Subcutaneous adipose tissue (tissue), 4 donors: ENCODE results near the gene LZTFL1. TPM values are rescaled to one million over a fixed set of nuclear protein-coding genes. Genes with fewer than 3 reads are reported as not detected.

ENCODE experiments used
- total RNA-seq, 4 donors: library from RNA; depleted of rRNA; stranded (reverse); fragments of >200 nt; gene quantifications; one replicate each; pipeline ENCODE4 v1.1.0, GENCODE V29; 2016
- TF ChIP-seq, protein P1 (sequence below): fragments of 450-650 bp; IDR thresholded peaks from one replicate; pipeline ENCODE4 v1.5.1; 2016; ENCODE audit warnings: low read depth, mild to moderate bottlenecking, control low read depth, antibody characterized with exemption, moderate library complexity

The LZTFL1 gene, protein sequence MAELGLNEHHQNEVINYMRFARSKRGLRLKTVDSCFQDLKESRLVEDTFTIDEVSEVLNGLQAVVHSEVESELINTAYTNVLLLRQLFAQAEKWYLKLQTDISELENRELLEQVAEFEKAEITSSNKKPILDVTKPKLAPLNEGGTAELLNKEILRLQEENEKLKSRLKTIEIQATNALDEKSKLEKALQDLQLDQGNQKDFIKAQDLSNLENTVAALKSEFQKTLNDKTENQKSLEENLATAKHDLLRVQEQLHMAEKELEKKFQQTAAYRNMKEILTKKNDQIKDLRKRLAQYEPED
- total RNA-seq: 10 to 100 TPM in 1 of 4 donors, 1 to 10 TPM in 3; 8.3 to 14.8 (median 9.2) TPM

DNA sequence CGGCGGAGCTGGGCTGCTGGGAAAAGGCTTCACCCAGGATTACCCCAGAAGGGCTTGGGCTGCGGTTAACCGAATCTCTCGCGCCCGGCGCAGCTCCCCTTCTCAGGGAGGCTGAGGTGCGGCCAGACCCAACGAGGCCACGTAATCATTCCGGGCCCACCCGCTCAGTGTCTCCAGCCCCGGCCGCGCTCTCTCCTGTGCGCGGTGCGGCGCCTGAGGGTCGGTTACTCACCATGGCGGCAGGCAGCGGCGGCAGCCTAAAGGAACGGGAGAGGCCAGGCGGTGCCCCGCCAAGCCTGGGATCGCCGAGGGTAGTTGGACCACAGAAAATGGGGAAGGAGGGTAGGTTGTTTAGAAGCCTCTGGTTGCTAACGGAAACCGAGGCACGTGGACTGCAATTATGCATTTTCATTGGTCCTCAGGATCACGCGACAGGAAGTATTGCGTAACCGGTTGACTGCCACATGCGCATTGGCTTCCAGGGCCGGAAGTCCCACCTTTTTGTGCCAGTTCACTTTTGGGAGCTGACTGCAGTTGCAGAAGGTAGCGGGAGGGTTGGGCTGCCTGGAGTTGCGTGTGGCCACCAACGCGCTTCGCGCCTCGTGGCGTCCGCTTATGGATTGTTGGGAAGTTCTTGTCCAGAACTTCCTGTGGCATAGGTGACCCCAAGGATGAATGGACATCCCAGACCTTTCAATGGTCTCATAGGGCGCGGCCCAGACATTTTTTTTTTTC is at the start of gene LZTFL1:
TSS of gene LZTFL1 (minus strand) at position 363 of the 735 bp plus-strand sequence. CDS start at position 235, 128 bp downstream.
- TF ChIP-seq, protein P1, sequence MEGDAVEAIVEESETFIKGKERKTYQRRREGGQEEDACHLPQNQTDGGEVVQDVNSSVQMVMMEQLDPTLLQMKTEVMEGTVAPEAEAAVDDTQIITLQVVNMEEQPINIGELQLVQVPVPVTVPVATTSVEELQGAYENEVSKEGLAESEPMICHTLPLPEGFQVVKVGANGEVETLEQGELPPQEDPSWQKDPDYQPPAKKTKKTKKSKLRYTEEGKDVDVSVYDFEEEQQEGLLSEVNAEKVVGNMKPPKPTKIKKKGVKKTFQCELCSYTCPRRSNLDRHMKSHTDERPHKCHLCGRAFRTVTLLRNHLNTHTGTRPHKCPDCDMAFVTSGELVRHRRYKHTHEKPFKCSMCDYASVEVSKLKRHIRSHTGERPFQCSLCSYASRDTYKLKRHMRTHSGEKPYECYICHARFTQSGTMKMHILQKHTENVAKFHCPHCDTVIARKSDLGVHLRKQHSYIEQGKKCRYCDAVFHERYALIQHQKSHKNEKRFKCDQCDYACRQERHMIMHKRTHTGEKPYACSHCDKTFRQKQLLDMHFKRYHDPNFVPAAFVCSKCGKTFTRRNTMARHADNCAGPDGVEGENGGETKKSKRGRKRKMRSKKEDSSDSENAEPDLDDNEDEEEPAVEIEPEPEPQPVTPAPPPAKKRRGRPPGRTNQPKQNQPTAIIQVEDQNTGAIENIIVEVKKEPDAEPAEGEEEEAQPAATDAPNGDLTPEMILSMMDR: no peak

DNA sequence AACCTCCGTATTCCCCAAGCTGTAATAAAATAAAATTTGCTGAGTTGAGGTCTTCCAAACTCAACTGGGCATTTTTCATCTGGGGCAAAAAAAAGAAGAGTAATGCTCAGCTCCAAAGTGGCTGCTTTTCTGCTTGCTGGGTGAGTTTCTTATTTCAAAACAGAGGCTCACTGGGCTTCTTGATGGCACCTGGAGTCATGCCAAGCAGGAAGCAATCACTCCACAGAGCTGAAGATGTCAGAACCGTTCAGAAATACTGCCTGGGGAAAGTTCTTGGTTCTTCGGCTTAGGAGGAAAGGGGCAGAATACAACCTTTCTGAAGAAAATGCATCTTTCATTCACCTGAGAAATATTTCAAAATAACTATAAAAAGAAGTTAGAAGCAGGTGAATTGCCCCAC is 48.5 kb upstream of the LZTFL1 start:
- TF ChIP-seq, protein P1: no peak

DNA sequence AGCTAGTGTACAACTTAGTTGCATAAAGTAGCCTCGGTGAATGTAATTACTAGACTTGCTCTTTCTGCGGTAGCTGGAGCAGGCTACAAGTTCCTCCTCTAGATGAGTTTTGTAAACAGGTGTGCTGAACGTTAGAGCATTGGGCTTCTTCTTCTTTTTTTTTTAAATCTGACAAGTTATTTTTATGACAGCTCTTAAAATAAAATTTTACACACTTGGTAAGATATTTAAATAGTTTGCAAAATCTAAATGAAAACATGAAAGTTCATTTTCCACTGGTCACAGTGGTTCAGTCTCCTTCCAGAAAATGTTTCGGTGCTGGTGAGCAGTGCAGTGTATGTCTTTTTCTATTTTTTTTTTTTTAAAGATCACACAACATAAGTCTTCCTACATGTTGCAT is 47.4 kb upstream of the LZTFL1 start:
- TF ChIP-seq, protein P1: no peak

DNA sequence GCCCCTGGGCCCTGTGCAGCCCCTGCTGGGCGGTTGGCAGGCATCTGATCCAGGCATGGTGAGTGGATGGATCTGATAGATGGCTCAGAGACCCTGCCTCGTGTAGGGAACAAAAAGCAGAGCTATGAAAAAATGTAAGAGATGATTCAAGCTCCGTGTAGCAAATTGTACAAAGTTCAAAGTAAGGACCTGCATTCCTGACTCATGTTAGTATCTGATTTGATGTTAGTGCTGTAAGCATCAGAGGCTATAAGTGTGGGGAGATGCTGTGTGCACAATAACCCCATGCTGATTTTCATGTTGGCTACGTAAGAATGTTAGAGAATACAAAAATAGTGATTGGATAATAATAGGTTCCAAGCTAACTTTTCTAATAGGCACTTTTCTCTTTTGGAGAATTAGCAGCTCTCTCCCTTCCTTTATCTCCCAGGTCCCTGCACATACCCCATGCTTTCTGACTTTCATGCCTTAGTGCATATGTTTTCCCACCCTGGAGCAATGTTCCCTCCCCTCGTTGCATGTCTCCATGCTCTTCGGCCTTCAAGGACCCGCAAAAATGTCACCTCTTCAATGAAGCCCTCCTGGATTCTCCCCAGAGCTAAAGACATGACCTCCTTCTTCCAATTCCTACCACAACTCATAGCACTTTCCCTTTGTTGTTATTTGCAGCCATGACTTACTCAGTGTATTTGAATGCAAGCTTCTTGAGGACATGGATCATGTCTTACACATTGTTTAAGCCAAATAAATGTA is 46.0 kb upstream of the LZTFL1 start:
- TF ChIP-seq, protein P1: no peak

DNA sequence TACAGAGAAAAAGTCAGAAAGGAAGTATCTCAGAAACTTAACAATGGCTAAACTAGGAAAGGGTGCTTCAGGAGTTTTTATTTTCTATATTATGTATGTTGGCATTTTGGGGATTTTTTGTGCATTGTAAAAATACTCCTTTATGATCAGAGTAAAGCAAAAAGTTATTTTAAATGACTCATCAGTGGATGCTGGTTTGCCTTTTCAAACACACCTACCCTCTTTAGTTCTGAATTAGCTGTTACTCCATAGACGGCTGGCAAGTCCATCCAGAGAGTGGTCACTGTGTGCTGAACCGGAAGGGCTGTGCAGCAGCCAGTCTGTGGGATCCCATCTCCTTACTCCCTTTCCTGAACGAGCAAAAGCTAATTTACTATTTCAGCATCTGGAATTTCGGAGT is 45.4 kb upstream of the LZTFL1 start:
- TF ChIP-seq, protein P1: no peak

DNA sequence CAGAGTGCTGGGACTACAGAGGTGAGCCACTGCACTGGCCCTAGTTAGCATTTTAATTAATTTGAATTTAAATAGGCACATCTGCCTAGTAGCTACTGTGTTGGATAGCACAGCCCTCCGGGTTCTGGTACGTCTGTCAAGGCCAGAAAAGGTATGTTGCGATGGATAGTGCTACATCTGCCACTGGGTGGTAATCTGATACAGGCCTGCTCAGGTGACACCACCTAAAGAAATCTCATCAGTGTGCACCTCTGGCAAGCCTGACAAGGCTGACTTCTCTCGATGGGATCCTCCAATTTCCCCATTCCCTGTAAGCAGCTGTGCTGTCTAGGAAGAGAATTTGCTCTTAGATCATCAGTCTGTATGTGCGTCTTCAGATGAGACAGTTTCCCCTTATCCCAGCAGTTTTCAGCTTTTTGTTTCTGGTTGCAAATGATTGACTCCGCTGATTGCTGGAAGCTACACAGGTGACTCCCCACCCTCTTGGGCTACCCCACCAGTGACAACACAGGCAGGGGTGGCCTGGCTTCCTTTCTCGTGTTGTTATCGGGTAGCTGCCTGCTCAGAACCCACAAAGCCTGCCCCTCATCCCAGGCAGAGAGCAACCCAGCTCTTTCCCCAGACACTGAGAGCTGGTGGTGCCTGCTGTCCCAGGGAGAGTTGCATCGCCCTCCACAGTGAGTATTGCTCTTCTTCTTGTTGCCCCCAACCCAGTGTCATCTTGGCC is 44.2 kb upstream of the LZTFL1 start, which contains the start of gene CCR9:
TSS of gene CCR9 (plus strand) at position 565 of the 727 bp plus-strand sequence. CDS start 8,391 bp downstream, outside the sequence.
- TF ChIP-seq, protein P1: no peak
